ENCODE data around the gene DPEP3.
"Not testable (repeated sequence)": the region's sequence is repeated elsewhere in the genome, so short reads cannot be mapped to it uniquely, and the experiment has no call there.

DNA sequence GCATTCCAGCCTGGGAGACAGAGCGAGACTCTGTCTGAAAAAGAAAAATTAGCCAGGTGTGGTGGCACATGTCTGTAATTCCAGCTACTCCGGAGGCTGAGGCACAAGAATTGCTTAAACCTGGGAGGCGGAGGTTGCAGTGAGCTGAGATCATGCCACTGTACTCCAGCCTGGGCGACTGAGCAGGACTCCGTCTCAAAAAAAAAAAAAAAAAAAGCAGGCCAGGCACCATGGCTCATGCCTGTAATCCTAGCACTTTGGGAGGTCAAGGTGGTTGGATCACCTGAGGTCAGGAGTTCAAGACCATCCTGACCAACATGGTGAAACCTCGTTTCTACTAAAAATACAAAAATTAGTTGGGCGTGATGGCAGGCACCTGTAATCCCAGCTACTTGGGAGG lies 8.0 kb downstream of the DPEP3 start:
- TF ChIP-seq ARNTL (CRISPR knock-in tag; IDR thresholded peaks at IDR 0.05; ENCODE audit: borderline replicate concordance, low read depth); RARB (CRISPR knock-in tag; IDR thresholded peaks at IDR 0.05); SNAI2 (CRISPR knock-in tag; IDR thresholded peaks at IDR 0.05); ESRRG (CRISPR knock-in tag; IDR thresholded peaks at IDR 0.05): not testable (repeated sequence)
- TF ChIP-seq, protein P1, sequence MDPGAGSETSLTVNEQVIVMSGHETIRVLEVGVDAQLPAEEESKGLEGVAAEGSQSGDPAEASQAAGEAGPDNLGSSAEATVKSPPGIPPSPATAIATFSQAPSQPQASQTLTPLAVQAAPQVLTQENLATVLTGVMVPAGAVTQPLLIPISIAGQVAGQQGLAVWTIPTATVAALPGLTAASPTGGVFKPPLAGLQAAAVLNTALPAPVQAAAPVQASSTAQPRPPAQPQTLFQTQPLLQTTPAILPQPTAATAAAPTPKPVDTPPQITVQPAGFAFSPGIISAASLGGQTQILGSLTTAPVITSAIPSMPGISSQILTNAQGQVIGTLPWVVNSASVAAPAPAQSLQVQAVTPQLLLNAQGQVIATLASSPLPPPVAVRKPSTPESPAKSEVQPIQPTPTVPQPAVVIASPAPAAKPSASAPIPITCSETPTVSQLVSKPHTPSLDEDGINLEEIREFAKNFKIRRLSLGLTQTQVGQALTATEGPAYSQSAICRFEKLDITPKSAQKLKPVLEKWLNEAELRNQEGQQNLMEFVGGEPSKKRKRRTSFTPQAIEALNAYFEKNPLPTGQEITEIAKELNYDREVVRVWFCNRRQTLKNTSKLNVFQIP (CRISPR knock-in tag; IDR thresholded peaks at IDR 0.05; ENCODE audit: borderline replicate concordance, low read depth), result not testable (repeated sequence)
